ENCODE results near the gene STARD9.

The STARD9 gene

DNA sequence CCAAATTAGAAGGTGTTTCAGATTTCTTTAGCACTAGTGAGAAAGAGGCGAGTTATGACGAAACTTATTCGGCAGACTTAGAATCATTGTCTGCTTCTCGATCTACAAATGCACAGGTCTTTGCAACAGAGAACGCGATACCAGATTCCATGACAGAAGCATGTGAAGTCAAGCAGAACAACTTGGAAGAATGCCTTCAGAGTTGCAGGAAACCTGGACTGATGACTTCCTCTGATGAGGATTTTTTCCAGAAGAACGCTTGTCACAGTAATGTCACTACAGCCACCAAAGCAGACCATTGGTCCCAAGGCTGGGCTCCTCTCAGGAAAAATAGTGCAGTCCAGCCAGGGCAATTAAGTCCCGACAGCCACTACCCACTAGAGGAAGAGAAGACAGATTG lies 110.9 kb downstream of the STARD9 start:
- Mint-ChIP-seq H3K36me3 (peaks cover 22 to 24% of the 10 kb centered on the region in 2 donors), H3K4me3 (no peak overlapping the region), H3K27me3 (no peaks in the 10 kb centered on the region), H3K4me1 (no peaks in the 10 kb centered on the region), H3K27ac (no peak overlapping the region), H3K9me3 (no peaks in the 10 kb centered on the region)
- ATAC-seq (replicated peaks), result no peak
- DNase-seq, result no peak

GRCh38 chr15:42687740-42688139 lies 112.3 kb downstream of the STARD9 start:
- Mint-ChIP-seq H3K4me1 (no peaks in the 10 kb centered on the region), H3K9me3 (no peaks in the 10 kb centered on the region), H3K4me3 (no peak overlapping the region), H3K27ac (no peak overlapping the region), H3K36me3 (peaks cover 9 to 19% of the 10 kb centered on the region in 2 donors), H3K27me3 (no peaks in the 10 kb centered on the region)
- no peak for DNase-seq
- ATAC-seq (replicated peaks), result no peak

- Mint-ChIP-seq H3K36me3 (peaks cover 6 to 19% of the 10 kb centered on the region in 2 donors), H3K4me3 (no peak overlapping the region), H3K27ac (no peak overlapping the region), H3K4me1 (no peaks in the 10 kb centered on the region), H3K9me3 (no peaks in the 10 kb centered on the region), H3K27me3 (no peaks in the 10 kb centered on the region)
- ATAC-seq (replicated peaks) (no peak), DNase-seq (no peak)
Observed at GRCh38 chr15:42688301-42688700, 112.9 kb downstream of the STARD9 start.

DNA sequence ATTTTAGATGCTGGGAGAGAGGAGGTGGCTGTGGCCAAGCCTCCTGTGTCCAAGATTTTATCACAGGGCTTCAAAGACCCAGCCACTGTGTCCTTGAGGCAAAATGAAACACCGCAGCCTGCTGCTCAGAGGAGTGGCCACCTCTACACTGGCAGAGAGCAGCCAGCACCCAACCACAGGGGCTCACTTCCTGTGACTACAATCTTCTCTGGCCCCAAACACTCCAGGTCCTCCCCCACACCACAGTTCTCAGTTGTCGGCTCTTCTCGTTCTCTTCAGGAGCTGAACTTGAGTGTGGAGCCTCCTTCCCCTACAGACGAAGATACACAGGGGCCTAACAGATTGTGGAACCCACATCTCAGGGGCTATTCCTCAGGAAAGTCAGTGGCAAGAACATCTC lies 115.9 kb downstream of the STARD9 start:
- peaks cover 3 to 14% of the 10 kb centered on the region in 2 donors for H3K36me3 Mint-ChIP-seq
- DNase-seq (no peak), ATAC-seq (replicated peaks) (no peak)
- no peaks in the 10 kb centered on the region for H3K9me3 Mint-ChIP-seq
- H3K4me1 Mint-ChIP-seq, result no peaks in the 10 kb centered on the region
- no peak overlapping the region for H3K4me3 Mint-ChIP-seq
- no peaks in the 10 kb centered on the region for H3K27me3 Mint-ChIP-seq
- H3K27ac Mint-ChIP-seq, result no peak overlapping the region

DNA sequence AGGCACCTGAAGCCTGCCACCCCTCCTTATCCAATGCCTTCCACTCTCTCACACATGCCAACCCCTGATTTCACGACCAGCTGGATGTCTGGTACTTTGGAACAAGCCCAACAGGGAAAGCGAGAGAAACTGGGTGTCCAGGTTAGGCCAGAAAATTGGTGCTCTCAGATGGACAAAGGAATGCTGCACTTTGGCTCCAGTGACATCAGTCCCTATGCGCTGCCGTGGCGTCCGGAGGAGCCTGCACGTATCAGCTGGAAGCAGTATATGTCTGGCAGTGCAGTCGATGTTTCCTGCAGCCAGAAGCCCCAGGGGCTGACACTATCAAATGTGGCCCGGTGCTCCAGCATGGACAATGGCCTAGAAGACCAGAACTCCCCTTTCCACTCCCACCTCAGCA lies 116.4 kb downstream of the STARD9 start:
- H3K4me3 Mint-ChIP-seq, result no peak overlapping the region
- H3K4me1 Mint-ChIP-seq, result no peaks in the 10 kb centered on the region
- no peak overlapping the region for H3K27ac Mint-ChIP-seq

DNA sequence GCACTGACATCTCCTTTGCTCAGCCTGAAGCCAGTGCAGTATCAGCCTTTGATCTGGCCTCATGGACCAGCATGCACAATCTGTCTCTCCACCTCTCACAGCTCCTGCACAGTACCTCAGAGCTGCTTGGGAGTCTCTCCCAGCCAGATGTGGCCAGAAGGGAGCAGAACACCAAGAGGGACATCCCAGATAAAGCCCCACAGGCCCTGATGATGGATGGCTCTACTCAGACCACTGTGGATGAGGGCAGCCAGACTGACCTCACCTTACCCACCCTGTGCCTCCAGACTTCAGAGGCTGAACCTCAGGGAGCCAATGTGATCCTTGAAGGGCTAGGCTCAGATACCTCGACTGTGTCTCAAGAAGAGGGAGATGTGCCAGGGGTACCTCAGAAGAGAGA lies 117.1 kb downstream of the STARD9 start:
- no peaks in the 10 kb centered on the region for H3K4me1 Mint-ChIP-seq
- H3K27ac Mint-ChIP-seq, result no peak overlapping the region
- no peaks in the 10 kb centered on the region for H3K9me3 Mint-ChIP-seq
- H3K27me3 Mint-ChIP-seq, result no peaks in the 10 kb centered on the region
- H3K4me3 Mint-ChIP-seq, result no peak overlapping the region
- peaks cover 3 to 8% of the 10 kb centered on the region in 2 donors for H3K36me3 Mint-ChIP-seq
- ATAC-seq (replicated peaks) (no peak), DNase-seq (no peak)

More for the DNA sequence above, 116.4 kb downstream of the STARD9 start:
- Mint-ChIP-seq H3K27me3 (no peaks in the 10 kb centered on the region), H3K36me3 (peaks cover 3 to 14% of the 10 kb centered on the region in 2 donors), H3K9me3 (no peaks in the 10 kb centered on the region)
- ATAC-seq (replicated peaks), result no peak
- no peak for DNase-seq

DNA sequence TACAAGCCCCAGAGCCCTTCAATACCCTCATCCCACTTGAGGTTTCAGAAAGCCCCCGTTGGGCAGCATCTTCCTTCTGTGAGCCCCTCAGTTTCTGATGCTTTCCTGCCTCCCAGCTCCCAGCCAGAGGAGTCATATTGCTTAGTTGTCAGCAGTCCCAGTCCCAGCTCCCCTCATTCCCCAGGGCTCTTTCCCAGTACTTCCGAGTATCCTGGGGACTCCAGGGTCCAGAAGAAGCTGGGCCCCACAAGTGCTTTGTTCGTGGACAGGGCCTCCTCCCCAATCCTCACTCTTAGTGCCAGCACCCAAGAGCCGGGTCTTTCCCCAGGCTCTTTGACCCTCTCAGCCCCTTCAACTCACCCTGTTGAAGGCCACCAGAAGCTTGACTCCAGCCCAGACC lies 117.6 kb downstream of the STARD9 start:
- ATAC-seq (replicated peaks) (no peak), DNase-seq (no peak)
- no peak overlapping the region for H3K4me3 Mint-ChIP-seq
- no peaks in the 10 kb centered on the region for H3K9me3 Mint-ChIP-seq
- H3K4me1 Mint-ChIP-seq, result no peaks in the 10 kb centered on the region
- H3K27ac Mint-ChIP-seq, result no peak overlapping the region
- peaks cover 3 to 8% of the 10 kb centered on the region in 2 donors for H3K36me3 Mint-ChIP-seq
- no peaks in the 10 kb centered on the region for H3K27me3 Mint-ChIP-seq

- ATAC-seq (replicated peaks), result no peak
Observed at GRCh38 chr15:42693496-42693895, 118.1 kb downstream of the STARD9 start.

GRCh38 chr15:42693942-42694341 lies 118.5 kb downstream of the STARD9 start:
- Mint-ChIP-seq H3K4me1 (no peaks in the 10 kb centered on the region), H3K36me3 (peaks cover 3 to 7% of the 10 kb centered on the region in 2 donors), H3K4me3 (no peak overlapping the region), H3K27ac (no peak overlapping the region), H3K27me3 (no peaks in the 10 kb centered on the region), H3K9me3 (no peaks in the 10 kb centered on the region)
- ATAC-seq (replicated peaks) (no peak), DNase-seq (no peak)

More at GRCh38 chr15:42693496-42693895, 118.1 kb downstream of the STARD9 start:
- H3K4me1 Mint-ChIP-seq, result no peaks in the 10 kb centered on the region
- no peak overlapping the region for H3K4me3 Mint-ChIP-seq
- peaks cover 3 to 8% of the 10 kb centered on the region in 2 donors for H3K36me3 Mint-ChIP-seq
- no peaks in the 10 kb centered on the region for H3K27me3 Mint-ChIP-seq
- no peak overlapping the region for H3K27ac Mint-ChIP-seq
- no peak for DNase-seq
- no peaks in the 10 kb centered on the region for H3K9me3 Mint-ChIP-seq

DNA sequence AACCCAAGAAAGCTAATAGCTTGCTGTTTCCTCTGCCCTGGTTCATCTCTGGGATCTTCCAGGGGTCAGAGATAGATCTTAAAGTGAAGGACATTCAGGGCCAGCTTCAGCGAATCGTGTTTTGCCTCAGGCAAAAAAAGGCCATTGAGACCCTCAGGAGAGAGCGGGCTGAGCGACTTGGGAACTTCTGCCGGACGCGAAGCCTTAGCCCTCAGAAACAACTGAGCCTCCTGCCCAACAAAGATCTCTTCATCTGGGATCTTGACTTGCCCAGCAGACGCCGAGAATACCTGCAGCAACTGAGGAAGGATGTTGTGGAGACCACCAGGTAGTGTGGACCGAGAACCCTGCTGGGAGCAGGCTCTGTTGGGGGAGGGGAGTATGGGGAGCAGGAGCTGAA lies 119.0 kb downstream of the STARD9 start:
- Mint-ChIP-seq H3K36me3 (peaks cover 3 to 4% of the 10 kb centered on the region in 2 donors), H3K27ac (no peak overlapping the region), H3K27me3 (no peaks in the 10 kb centered on the region), H3K4me1 (no peaks in the 10 kb centered on the region), H3K4me3 (no peak overlapping the region), H3K9me3 (no peaks in the 10 kb centered on the region)
- DNase-seq (no peak), ATAC-seq (replicated peaks) (no peak)

GRCh38 chr15:42695527-42696071 lies 120.2 kb downstream of the STARD9 start:
- no peak for ATAC-seq (replicated peaks)
- peaks cover 0 to under 1% of the 10 kb centered on the region in 2 donors for H3K9me3 Mint-ChIP-seq
- H3K36me3 Mint-ChIP-seq, result peaks cover 4 to 8% of the 10 kb centered on the region in 2 donors
- no peak for DNase-seq
- H3K4me3 Mint-ChIP-seq, result no peak overlapping the region
- H3K27ac Mint-ChIP-seq, result no peak overlapping the region
- H3K27me3 Mint-ChIP-seq, result no peaks in the 10 kb centered on the region
- no peaks in the 10 kb centered on the region for H3K4me1 Mint-ChIP-seq

- no peak overlapping the region for H3K27ac Mint-ChIP-seq
- no peak for DNase-seq
- no peaks in the 10 kb centered on the region for H3K4me1 Mint-ChIP-seq
- peaks cover 10 to 16% of the 10 kb centered on the region in 2 donors for H3K36me3 Mint-ChIP-seq
- H3K4me3 Mint-ChIP-seq, result no peak overlapping the region
- no peaks in the 10 kb centered on the region for H3K27me3 Mint-ChIP-seq
- no peak for ATAC-seq (replicated peaks)
- H3K9me3 Mint-ChIP-seq, result peaks cover 0 to 5% of the 10 kb centered on the region in 2 donors
Observed at GRCh38 chr15:42696626-42697025, 121.2 kb downstream of the STARD9 start.

GRCh38 chr15:42704492-42704926 lies 129.1 kb downstream of the STARD9 start:
- DNase-seq, result peak; percentile 39
- no peak overlapping the region for H3K4me3 Mint-ChIP-seq
- peaks cover 2 to 6% of the 10 kb centered on the region in 2 donors for H3K4me1 Mint-ChIP-seq
- ATAC-seq (replicated peaks), result peak; percentile 94 to 99
- H3K27ac Mint-ChIP-seq, result no peak overlapping the region
- H3K27me3 Mint-ChIP-seq, result no peaks in the 10 kb centered on the region
- H3K36me3 Mint-ChIP-seq, result peaks cover 7 to 23% of the 10 kb centered on the region in 2 donors
- peaks cover 0 to 5% of the 10 kb centered on the region in 2 donors for H3K9me3 Mint-ChIP-seq

DNA sequence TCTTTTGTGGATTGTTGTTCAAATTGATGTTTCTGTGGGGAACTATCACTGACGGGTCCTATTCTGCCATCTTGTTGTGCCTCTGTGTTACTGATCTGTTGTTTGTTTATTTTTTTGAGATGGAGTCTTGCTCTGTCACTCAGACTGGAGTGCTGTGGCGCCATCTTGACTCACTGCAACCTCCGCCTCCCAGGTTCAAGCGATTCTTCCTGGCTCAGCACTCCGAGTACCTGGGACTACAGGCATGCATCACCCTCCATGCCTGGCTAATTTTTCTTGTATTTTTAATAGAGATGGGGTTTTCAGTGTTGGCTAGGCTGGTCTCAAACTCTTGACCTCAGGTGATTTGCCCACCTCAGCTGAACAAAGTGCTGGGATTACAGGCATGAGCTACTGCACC lies 129.9 kb downstream of the STARD9 start:
- H3K27me3 Mint-ChIP-seq, result no peaks in the 10 kb centered on the region
- peaks cover 7 to 20% of the 10 kb centered on the region in 2 donors for H3K36me3 Mint-ChIP-seq
- H3K4me3 Mint-ChIP-seq, result no peak overlapping the region
- H3K27ac Mint-ChIP-seq, result no peak overlapping the region
- DNase-seq (no peak), ATAC-seq (replicated peaks) (no peak)
- peaks cover 2 to 6% of the 10 kb centered on the region in 2 donors for H3K4me1 Mint-ChIP-seq
- H3K9me3 Mint-ChIP-seq, result peaks cover 0 to 5% of the 10 kb centered on the region in 2 donors

- Mint-ChIP-seq H3K4me1 (peaks cover 2 to 6% of the 10 kb centered on the region in 2 donors), H3K36me3 (peaks cover 0 to 15% of the 10 kb centered on the region in 2 donors), H3K9me3 (no peaks in the 10 kb centered on the region), H3K27ac (no peak overlapping the region), H3K4me3 (no peak overlapping the region), H3K27me3 (no peaks in the 10 kb centered on the region)
- no peak for DNase-seq
- ATAC-seq (replicated peaks), result no peak
Observed at GRCh38 chr15:42707068-42707467, 131.7 kb downstream of the STARD9 start.

Measured in stimulated activated naive B cell treated with anti-CD40 and anti-IgM and Interleukin-4, amounts not matched to agents 10 μg/mL and 1 μg/mL and 100 μg/mL, for 72 hours (primary cell).